CD4-positive, alpha-beta T cell treated with Interleukin-4 for 1 hour (primary cell): ENCODE data around the gene SLC22A1.
"Not testable (repeated sequence)": the region's sequence is repeated elsewhere in the genome, so short reads cannot be mapped to it uniquely, and the experiment has no call there.

Experiments
- DNase-seq, 2 donors: peaks; one replicate each; pipeline ENCODE4 v3.0.0-alpha.2; 2020 to 2022

Gene SLC22A1

GRCh38 chr6:160121558-160121957, at the start of gene SLC22A1:
Gene SLC22A1, plus strand, starts transcription at chr6:160121815. Its CDS starts 121 bp downstream, at chr6:160121936.
- DNase-seq, result no peak

GRCh38 chr6:160073272-160073671, 48.3 kb upstream of the SLC22A1 start:
- no peak for DNase-seq

DNA sequence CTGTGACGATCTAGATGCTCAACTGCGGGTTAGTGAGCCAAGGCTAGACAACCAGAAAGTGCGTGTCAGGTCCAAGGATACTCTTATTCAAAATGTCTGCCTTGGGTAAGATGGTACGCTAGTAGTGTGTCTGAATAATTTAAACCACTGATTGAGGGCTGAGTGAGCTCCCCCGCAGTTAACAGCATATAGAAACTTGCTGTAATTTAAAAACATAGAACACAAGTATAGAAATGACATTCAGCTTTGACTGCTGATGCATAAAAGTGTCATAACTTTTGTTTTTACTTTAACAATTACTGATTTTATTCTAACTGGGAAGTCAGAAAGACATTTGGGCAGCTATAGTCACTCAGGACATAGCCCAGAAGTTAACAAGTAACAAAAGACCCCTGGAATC, 45.6 kb upstream of the SLC22A1 start:
- DNase-seq, result no peak

GRCh38 chr6:160077024-160077423, 44.6 kb upstream of the SLC22A1 start:
- no peak for DNase-seq

DNA sequence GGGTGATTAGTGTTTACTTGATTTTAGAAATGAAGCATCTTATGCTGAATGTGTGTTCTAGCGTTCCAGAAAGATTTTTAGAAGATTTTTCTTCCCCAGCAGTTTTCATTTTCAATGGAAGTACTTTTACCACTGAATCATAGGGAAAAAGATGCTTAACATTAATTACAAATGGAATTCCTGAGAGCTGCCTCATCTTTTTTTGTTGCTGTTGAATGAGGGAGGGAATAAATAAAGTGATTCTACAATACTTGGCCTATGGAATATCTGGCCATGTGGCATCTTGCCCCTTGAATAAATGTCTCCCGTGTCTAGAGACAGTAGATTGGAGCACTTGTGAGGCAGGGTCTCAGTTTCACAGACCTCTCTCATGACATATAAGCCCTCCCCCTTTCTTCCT, 44.1 kb upstream of the SLC22A1 start:
- DNase-seq, result no peak

- DNase-seq, result no peak
Observed at GRCh38 chr6:160078883-160079685, 42.5 kb upstream of the SLC22A1 start.

GRCh38 chr6:160079686-160080043, 42.0 kb upstream of the SLC22A1 start:
- no peak for DNase-seq

GRCh38 chr6:160080097-160080496, 41.5 kb upstream of the SLC22A1 start:
- DNase-seq, result no peak

GRCh38 chr6:160081398-160081797, 40.2 kb upstream of the SLC22A1 start:
- no peak for DNase-seq

DNA sequence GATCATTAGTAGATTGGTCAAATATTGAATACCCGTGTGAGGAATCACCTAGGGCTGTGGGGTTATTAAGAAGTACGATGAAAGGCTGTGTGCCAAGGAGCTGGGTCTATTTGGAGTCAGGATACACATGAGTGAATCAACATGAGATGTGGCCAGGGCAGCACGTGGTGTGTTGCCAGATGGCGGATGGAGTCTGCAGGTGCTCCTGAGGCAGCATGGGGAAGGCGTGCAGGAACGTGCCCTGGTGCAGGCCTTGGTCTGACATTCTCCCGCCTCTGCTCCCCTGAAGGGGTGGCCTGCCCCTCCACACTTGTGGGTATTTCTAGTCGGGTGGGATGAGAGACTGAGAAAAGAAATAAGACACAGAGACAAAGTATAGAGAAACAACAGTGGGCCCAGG, 39.0 kb upstream of the SLC22A1 start:
- no peak for DNase-seq

- DNase-seq, result no peak
Observed at GRCh38 chr6:160084198-160084776, 37.3 kb upstream of the SLC22A1 start.

DNA sequence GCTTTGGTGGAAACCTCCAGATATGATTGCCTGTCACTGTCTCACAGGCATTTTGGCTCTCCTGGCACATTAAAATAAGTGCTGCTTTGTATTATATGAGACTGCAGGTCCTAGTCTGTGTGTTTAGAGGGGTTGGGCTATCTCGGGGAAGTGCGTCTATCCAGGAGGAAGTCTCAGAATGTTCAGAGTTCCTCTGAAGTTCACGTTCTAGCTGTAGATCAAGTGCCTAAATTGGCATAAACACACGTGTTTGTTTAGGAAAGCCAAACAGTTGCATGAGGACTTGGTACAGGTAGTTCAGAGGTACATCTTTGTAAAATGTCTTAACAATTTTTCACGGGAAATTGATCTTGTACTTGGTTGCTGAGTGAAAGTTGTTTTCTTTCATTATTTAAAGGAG, 36.4 kb upstream of the SLC22A1 start:
- no peak for DNase-seq

- DNase-seq, result no peak
Observed at GRCh38 chr6:160085713-160086505, 35.7 kb upstream of the SLC22A1 start.

DNA sequence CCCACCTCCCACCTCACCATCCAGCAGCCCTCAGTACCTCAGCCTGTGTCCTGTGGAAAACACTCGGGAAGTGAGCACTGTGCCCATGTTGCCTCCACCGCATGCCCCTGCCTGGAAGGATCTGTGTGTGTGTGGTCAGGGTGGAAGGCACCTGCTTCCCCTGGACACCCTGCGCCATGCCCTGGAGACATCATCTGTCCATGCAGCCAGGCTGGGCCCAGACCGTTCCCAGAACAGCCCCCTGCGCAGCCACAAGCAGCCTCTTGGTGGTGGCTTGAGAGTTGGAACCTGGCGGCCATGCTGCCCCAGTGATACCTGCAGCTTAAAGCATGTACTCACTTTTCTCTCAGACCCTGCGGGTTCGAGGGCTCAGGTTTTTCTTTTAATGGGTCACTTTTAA, 34.9 kb upstream of the SLC22A1 start:
- no peak for DNase-seq

- no peak for DNase-seq
Observed at GRCh38 chr6:160088069-160088783, 33.4 kb upstream of the SLC22A1 start.

- no peak for DNase-seq
Observed at GRCh38 chr6:160088784-160089533, 32.7 kb upstream of the SLC22A1 start.

GRCh38 chr6:160089534-160089897, 32.1 kb upstream of the SLC22A1 start:
- DNase-seq, result no peak

- DNase-seq, result not testable (repeated sequence)
Observed at GRCh38 chr6:160090442-160091239, 31.0 kb upstream of the SLC22A1 start.

GRCh38 chr6:160092176-160092575, 29.4 kb upstream of the SLC22A1 start:
- not testable (repeated sequence) for DNase-seq

DNA sequence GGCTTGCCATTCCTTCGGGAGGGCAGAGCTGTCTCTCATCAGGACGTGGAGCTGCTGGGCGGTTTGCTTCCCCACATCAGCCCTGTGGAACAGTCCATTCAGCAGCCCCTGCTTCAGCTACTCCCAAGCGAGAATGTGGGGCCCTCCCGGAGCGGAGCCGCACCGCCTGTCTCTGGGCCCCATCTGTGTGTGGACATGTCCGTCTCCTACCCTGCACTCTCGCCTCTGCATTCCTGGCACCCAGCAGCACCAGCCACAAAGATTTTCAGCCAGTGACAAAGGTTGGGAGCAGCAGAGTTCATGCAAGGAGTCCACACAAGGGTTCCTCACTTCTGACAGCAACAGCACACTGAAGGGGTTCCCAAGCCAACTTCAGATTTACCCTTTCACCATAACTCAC, 29.0 kb upstream of the SLC22A1 start:
- no peak for DNase-seq

GRCh38 chr6:160093061-160093460, 28.6 kb upstream of the SLC22A1 start:
- DNase-seq, result no peak

DNA sequence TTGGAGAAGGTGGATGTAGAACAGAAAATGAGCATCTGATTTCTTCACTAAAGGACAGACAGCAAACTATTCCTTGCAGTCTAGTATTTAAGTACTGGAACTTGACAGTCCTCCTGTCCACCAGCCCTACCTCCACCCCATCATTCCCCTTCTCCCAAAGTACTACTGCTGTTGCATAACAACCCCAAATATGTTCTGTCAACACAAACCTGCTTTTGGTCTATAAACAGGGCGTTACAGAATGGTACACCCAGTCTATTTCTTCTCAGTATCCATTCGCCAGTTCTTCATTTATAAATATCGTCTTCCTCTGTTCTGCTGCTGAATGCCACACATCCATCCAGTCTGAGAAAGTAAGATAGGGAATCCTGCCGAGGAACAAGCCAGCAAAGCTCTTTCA, 27.7 kb upstream of the SLC22A1 start:
- no peak for DNase-seq
